GM23338 (cell line): ENCODE data around the gene IGSF22. TPM values are rescaled to one million over a fixed set of nuclear protein-coding genes. Genes with fewer than 3 reads are reported as not detected.

Source experiments
- ATAC-seq: fragments of 200-7000 bp; cut with Tn5 transposase; 3 replicates; pipeline ENCODE4 v1.9.1; 2020
- DNase-seq: peaks from one replicate; pipeline ENCODE4 v3.0.0-alpha.2; 2015; ENCODE audit warnings: low spot score
- H2AFZ ChIP-seq: fragments of 200-600 bp; sonication (generic); 2 replicates; pipeline ENCODE4 v1.8.0; 2016; ENCODE audit warnings: antibody characterized with exemption, mild to moderate bottlenecking, moderate library complexity
- H3F3A ChIP-seq: fragments of 200-600 bp; sonication (generic); replicated peaks from 2 replicates; pipeline ENCODE4 v1.8.0; 2017; ENCODE audit warnings: antibody characterized with exemption, mixed run types, low read depth
- H3K27ac ChIP-seq: fragments of 200-600 bp; sonication (generic); 2 replicates; pipeline ENCODE4 v1.6.1; 2016; ENCODE audit warnings: low read depth
- H3K27me3 ChIP-seq: fragments of 200-600 bp; sonication (generic); 2 replicates; pipeline ENCODE4 v1.8.0; 2016; ENCODE audit warnings: mild to moderate bottlenecking, mixed run types, moderate library complexity; ENCODE audit not compliant: insufficient read depth
- H3K36me3 ChIP-seq: fragments of 200-600 bp; sonication (generic); 2 replicates; pipeline ENCODE4 v1.8.0; 2016; ENCODE audit warnings: mild to moderate bottlenecking; ENCODE audit not compliant: insufficient read depth
- H3K4me1 ChIP-seq: fragments of 200-600 bp; sonication (generic); 2 replicates; pipeline ENCODE4 v1.8.0; 2016; ENCODE audit warnings: mild to moderate bottlenecking, moderate library complexity; ENCODE audit not compliant: insufficient read depth
- H3K4me2 ChIP-seq: fragments of 200-600 bp; sonication (generic); 2 replicates; pipeline ENCODE4 v1.7.1; 2017; ENCODE audit warnings: mixed run types
- H3K4me3 ChIP-seq: fragments of 200-600 bp; sonication (generic); 2 replicates; pipeline ENCODE4 v1.6.1; 2016; ENCODE audit warnings: mixed run types
- H3K79me2 ChIP-seq: fragments of 200-600 bp; sonication (generic); replicated peaks from 2 replicates; pipeline ENCODE4 v1.8.0; 2017; ENCODE audit warnings: mild to moderate bottlenecking; ENCODE audit not compliant: insufficient read depth
- H3K9me2 ChIP-seq: fragments of 200-600 bp; sonication (generic); 2 replicates; pipeline ENCODE4 v1.8.0; 2017; ENCODE audit not compliant: insufficient read depth
- H4K20me1 ChIP-seq: fragments of 200-600 bp; sonication (generic); replicated peaks from 2 replicates; pipeline ENCODE4 v1.8.0; 2017; ENCODE audit warnings: mild to moderate bottlenecking; ENCODE audit not compliant: insufficient read depth
- H3K27ac Mint-ChIP-seq: 2 replicates; pipeline ENCODE4 v1.8.0; 2020; ENCODE audit warnings: inconsistent platforms, mild to moderate bottlenecking, moderate library complexity, mixed read lengths
- H3K27me3 Mint-ChIP-seq: 3 replicates; pipeline ENCODE4 v1.8.0; 2022; ENCODE audit warnings: low read depth, mild to moderate bottlenecking, moderate library complexity, mixed read lengths, inconsistent platforms; ENCODE audit not compliant: insufficient read depth, poor library complexity
- H3K36me3 Mint-ChIP-seq: 3 replicates; pipeline ENCODE4 v1.8.0; 2021; ENCODE audit warnings: low read depth, mild to moderate bottlenecking, inconsistent platforms, moderate library complexity, mixed read lengths
- H3K4me1 Mint-ChIP-seq: 3 replicates; pipeline ENCODE4 v1.8.0; 2020; ENCODE audit warnings: mild to moderate bottlenecking, inconsistent platforms, mixed read lengths
- H3K4me3 Mint-ChIP-seq: 3 replicates; pipeline ENCODE4 v1.8.0; 2021; ENCODE audit warnings: moderate library complexity, mild to moderate bottlenecking, inconsistent platforms, mixed read lengths
- H3K9me3 Mint-ChIP-seq: 3 replicates; pipeline ENCODE4 v1.8.0; 2020; ENCODE audit warnings: moderate library complexity, mild to moderate bottlenecking, inconsistent platforms, mixed read lengths
- ETS1 ChIP-seq: IDR thresholded peaks from 2 replicates; pipeline ENCODE4 v1.6.1; 2016; ENCODE audit warnings: antibody characterized with exemption
- EZH2phosphoT487 ChIP-seq: fragments of 200-600 bp; sonication (generic); IDR thresholded peaks from one replicate; pipeline ENCODE4 v1.8.1; 2018; ENCODE audit warnings: antibody characterized with exemption; ENCODE audit not compliant: unreplicated experiment
- POLR2AphosphoS5 ChIP-seq: IDR thresholded peaks from 2 replicates; pipeline ENCODE4 v1.6.1; 2016; ENCODE audit warnings: antibody characterized with exemption, low read depth
- ZNF114 ChIP-seq: fragments of 250-450 bp; sonication (Bioruptor Pico); IDR thresholded peaks from 2 replicates; pipeline ENCODE4 v1.5.0; 2020; ENCODE audit warnings: mild to moderate bottlenecking, moderate library complexity
- ZNF331 ChIP-seq: fragments of 250-450 bp; sonication (Bioruptor Pico); IDR thresholded peaks from 2 replicates; pipeline ENCODE4 v1.5.0; 2020; ENCODE audit warnings: low read depth, mild to moderate bottlenecking, moderate library complexity
- ZNF462 ChIP-seq: fragments of 250-450 bp; sonication (Bioruptor Pico); IDR thresholded peaks from 2 replicates; pipeline ENCODE4 v1.5.0; 2020; ENCODE audit warnings: mild to moderate bottlenecking, moderate library complexity
- polyA plus RNA-seq: library from polyadenylated mRNA; unstranded; fragments of >200 nt; fragmentation: Nextera tagmentation; extraction: Ambion mirVana; gene quantifications from 2 replicates; pipeline ENCODE4 v1.2.1, GENCODE V29; 2016
- total RNA-seq: library from RNA; depleted of rRNA; stranded (reverse); fragments of >200 nt; shearing (Covaris generic); gene quantifications from 2 replicates; pipeline ENCODE4 v1.2.3, GENCODE V29; 2014

The IGSF22 gene
- total and polyA plus RNA-seq, 2 experiments from 2014 or later, result 0.37 TPM; not detected in 1

GRCh38 chr11:18750944-18751343 lies 25.0 kb upstream of the IGSF22 start (continued):
- TF ChIP-seq ZNF462, result no peak
- no peak for TF ChIP-seq EZH2phosphoT487
- no peak for TF ChIP-seq ZNF114 (CRISPR knock-in tag)
- TF ChIP-seq ETS1, result no peak
- no peak for TF ChIP-seq POLR2AphosphoS5

GRCh38 chr11:18749681-18750319 lies 23.8 kb upstream of the IGSF22 start:
- 0 out of 2 replicates have a peak, but pooled peaks cover 4% of the 10 kb centered on the region for H3K4me1 ChIP-seq
- H2AFZ ChIP-seq, result no peak overlapping the region
- no peaks in the 10 kb centered on the region; the same call in 1 of the 2 replicates for H4K20me1 ChIP-seq
- no peaks in the 10 kb centered on the region for H3K79me2 ChIP-seq
- no peaks in the 10 kb centered on the region for H3F3A ChIP-seq
- Mint-ChIP-seq H3K4me3 (no peak overlapping the region), H3K27ac (no peak overlapping the region), H3K36me3 (no peaks in the 10 kb centered on the region), H3K9me3 (no peaks in the 10 kb centered on the region), H3K4me1 (peaks cover 20% of the 10 kb centered on the region; the same call in 2 of the 3 replicates), H3K27me3 (peaks cover 3% of the 10 kb centered on the region)
- DNase-seq, result peak; percentile 47
- H3K4me3 ChIP-seq, result no peak overlapping the region
- ATAC-seq, result peak; percentile 82
- no peak for TF ChIP-seq ZNF331 (CRISPR knock-in tag)
- H3K9me2 ChIP-seq, result no peaks in the 10 kb centered on the region
- no peak overlapping the region for H3K4me2 ChIP-seq
- H3K27ac ChIP-seq, result no peak overlapping the region
- H3K36me3 ChIP-seq, result no peaks in the 10 kb centered on the region
- H3K27me3 ChIP-seq, result no peaks in the 10 kb centered on the region
